H9 (cell line): Measurements from ENCODE around the gene RAB40B. TPM values are rescaled to one million over a fixed set of nuclear protein-coding genes. Genes with fewer than 3 reads are reported as not detected.

Experiments
- DNase-seq: peaks from one replicate; pipeline ENCODE4 v3.0.0-alpha.2; 2017
- H2AFZ ChIP-seq: one replicate; pipeline ENCODE4 v1.6.1; 2013; ENCODE audit warnings: mild to moderate bottlenecking, low read length, control low read depth, moderate library complexity
- H2AK5ac ChIP-seq: 2 replicates; pipeline ENCODE4 v1.6.1; 2013; ENCODE audit warnings: low read length, control low read depth, mixed read lengths; ENCODE audit not compliant: insufficient read length
- H2BK120ac ChIP-seq: one replicate; pipeline ENCODE4 v1.6.1; 2013; ENCODE audit warnings: low read depth, mild to moderate bottlenecking, low read length, control low read depth, inconsistent platforms; ENCODE audit not compliant: poor library complexity, severe bottlenecking
- H2BK12ac ChIP-seq: 2 replicates; pipeline ENCODE4 v1.6.1; 2013; ENCODE audit warnings: low read length, control low read depth, mixed read lengths, low read depth; ENCODE audit not compliant: insufficient read length
- H2BK15ac ChIP-seq: 2 replicates; pipeline ENCODE4 v1.6.1; 2013; ENCODE audit warnings: low read depth, low read length, control low read depth
- H2BK20ac ChIP-seq: one replicate; pipeline ENCODE4 v1.6.1; 2013; ENCODE audit warnings: low read depth, mild to moderate bottlenecking, low read length, control low read depth, inconsistent platforms; ENCODE audit not compliant: poor library complexity, severe bottlenecking
- H2BK5ac ChIP-seq: 2 replicates; pipeline ENCODE4 v1.6.1; 2013; ENCODE audit warnings: low read length, control low read depth, mixed read lengths; ENCODE audit not compliant: insufficient read length
- H3K14ac ChIP-seq: 2 replicates; pipeline ENCODE4 v1.6.1; 2013; ENCODE audit warnings: low read length, control low read depth; ENCODE audit not compliant: insufficient read depth
- H3K18ac ChIP-seq: 2 replicates; pipeline ENCODE4 v1.6.1; 2013; ENCODE audit warnings: low read depth, mild to moderate bottlenecking, mixed read lengths, low read length, control low read depth; ENCODE audit not compliant: insufficient read length
- H3K23ac ChIP-seq: 2 replicates; pipeline ENCODE4 v1.6.1; 2013; ENCODE audit warnings: low read length, control low read depth, mixed read lengths, low read depth; ENCODE audit not compliant: insufficient read length
- H3K23me2 ChIP-seq: 2 replicates; pipeline ENCODE4 v1.6.1; 2013; ENCODE audit warnings: low read depth, mild to moderate bottlenecking, mixed read lengths, low read length, control low read depth; ENCODE audit not compliant: insufficient read length, poor library complexity, severe bottlenecking
- H3K27ac ChIP-seq: 2 replicates; pipeline ENCODE4 v1.5.1; 2013; ENCODE audit warnings: low read length, control low read depth, mixed read lengths, low read depth; ENCODE audit not compliant: insufficient read length
- H3K27me3 ChIP-seq: 2 replicates; pipeline ENCODE4 v1.6.1; 2013; ENCODE audit warnings: low read length, control low read depth, inconsistent platforms; ENCODE audit not compliant: insufficient read depth
- H3K4ac ChIP-seq: 2 replicates; pipeline ENCODE4 v1.6.1; 2013; ENCODE audit warnings: low read depth, mild to moderate bottlenecking, control low read depth, inconsistent platforms, low read length, moderate library complexity
- H3K4me1 ChIP-seq: 2 replicates; pipeline ENCODE4 v1.6.1; 2013; ENCODE audit warnings: low read length, control low read depth, inconsistent platforms; ENCODE audit not compliant: insufficient read depth
- H3K4me2 ChIP-seq: 2 replicates; pipeline ENCODE4 v1.6.1; 2013; ENCODE audit warnings: low read length, control low read depth, mixed read lengths; ENCODE audit not compliant: insufficient read length, insufficient read depth
- H3K56ac ChIP-seq: 2 replicates; pipeline ENCODE4 v1.6.1; 2013; ENCODE audit warnings: low read depth, mild to moderate bottlenecking, mixed read lengths, low read length, control low read depth; ENCODE audit not compliant: insufficient read length
- H3K79me1 ChIP-seq: 2 replicates; pipeline ENCODE4 v1.6.1; 2013; ENCODE audit warnings: low read depth, mild to moderate bottlenecking, moderate library complexity, low read length, control low read depth, inconsistent platforms; ENCODE audit not compliant: insufficient read depth, poor library complexity, severe bottlenecking
- H3K79me2 ChIP-seq: 2 replicates; pipeline ENCODE4 v1.6.1; 2013; ENCODE audit warnings: low read length, control low read depth, inconsistent platforms; ENCODE audit not compliant: insufficient read depth
- H3K9ac ChIP-seq: 2 replicates; pipeline ENCODE4 v1.6.1; 2013; ENCODE audit warnings: low read length, control low read depth, mixed read lengths; ENCODE audit not compliant: insufficient read length; ENCODE audit errors: extremely low read depth
- H3K9me3 ChIP-seq: one replicate; pipeline ENCODE4 v1.6.1; 2013; ENCODE audit warnings: low read depth, low read length, inconsistent platforms; ENCODE audit not compliant: control insufficient read depth
- H3T11ph ChIP-seq: one replicate; pipeline ENCODE4 v1.6.1; 2013; ENCODE audit warnings: mild to moderate bottlenecking, low read length, control low read depth, inconsistent platforms
- H4K20me1 ChIP-seq: one replicate; pipeline ENCODE4 v1.6.1; 2013; ENCODE audit not compliant: control insufficient read depth, insufficient read length, insufficient read depth
- H4K5ac ChIP-seq: 2 replicates; pipeline ENCODE4 v1.6.1; 2013; ENCODE audit warnings: low read depth, mild to moderate bottlenecking, mixed read lengths, low read length, control low read depth; ENCODE audit not compliant: insufficient read length
- H4K8ac ChIP-seq: replicated peaks from 2 replicates; pipeline ENCODE4 v1.6.1; 2013; ENCODE audit warnings: low read length, control low read depth, mixed read lengths, low read depth; ENCODE audit not compliant: insufficient read length
- H4K91ac ChIP-seq: 2 replicates; pipeline ENCODE4 v1.6.1; 2013; ENCODE audit warnings: low read depth, mild to moderate bottlenecking, moderate library complexity, mixed read lengths, low read length, control low read depth; ENCODE audit not compliant: insufficient read length
- H3K27ac Mint-ChIP-seq, 3 experiments: 2 replicates in 2 of 3; 3 replicates in 1 of 3; pipeline ENCODE4 v1.8.0; 2020 to 2021; ENCODE audit warnings: mixed read lengths in 3 of 3, mild to moderate bottlenecking in 1 of 3, moderate library complexity in 1 of 3
- H3K27me3 Mint-ChIP-seq: 2 replicates; pipeline ENCODE4 v1.8.0; 2021; ENCODE audit warnings: low read depth, mild to moderate bottlenecking, moderate library complexity, mixed read lengths
- H3K36me3 Mint-ChIP-seq, 3 experiments: 2 replicates in 2 of 3; 3 replicates in 1 of 3; pipeline ENCODE4 v1.8.0; 2020 to 2021; ENCODE audit warnings: low read depth in 3 of 3, mixed read lengths in 3 of 3; ENCODE audit not compliant: insufficient read depth in 1 of 3
- H3K4me1 Mint-ChIP-seq, 2 experiments: 2 replicates each; pipeline ENCODE4 v1.8.0; 2020; ENCODE audit warnings: mixed read lengths in 2 of 2
- H3K4me3 Mint-ChIP-seq, 2 experiments: 2 replicates in 1 of 2; 3 replicates in 1 of 2; pipeline ENCODE4 v1.8.0; 2020 to 2021; ENCODE audit warnings: mild to moderate bottlenecking in 2 of 2, mixed read lengths in 2 of 2, moderate library complexity in 1 of 2
- H3K9me3 Mint-ChIP-seq, 2 experiments: 2 replicates in 1 of 2; 3 replicates in 1 of 2; pipeline ENCODE4 v1.8.0; 2020; ENCODE audit warnings: mild to moderate bottlenecking in 2 of 2, mixed read lengths in 2 of 2, moderate library complexity in 1 of 2
- CTCF ChIP-seq: fragments of 200-600 bp; sonication (generic); conservative IDR thresholded peaks from 3 replicates; pipeline ENCODE4 v1.8.0; 2021; ENCODE audit warnings: antibody characterized with exemption, mild to moderate bottlenecking
- WGBS: extraction: QIAGEN DNeasy Blood & Tissue Kit; methylation state at CpG from one replicate; pipeline ENCODE4 v1.1.7; 2013; ENCODE audit warnings: missing lambda C conversion rate, low lambda C conversion rate, mixed read lengths; ENCODE audit not compliant: insufficient read length; ENCODE audit errors: extremely low coverage; 5-methylcytosine and 5-hydroxymethylcytosine counted together
- total RNA-seq: library from RNA; stranded (reverse); gene quantifications from 2 replicates; pipeline ENCODE4 v1.2.1, GENCODE V29; 2021

The RAB40B gene
- total RNA-seq, 1 experiment from 2014 or later = 3.5 TPM

- no peak for TF ChIP-seq CTCF
- Mint-ChIP-seq H3K4me3 (no peak overlapping the region), H3K36me3 (peaks cover 0 to 3% (median 0%) of the 10 kb centered on the region in 3 experiments; a peak in 2 of 7 replicates), H3K27ac (no peak overlapping the region), H3K4me1 (no peaks in the 10 kb centered on the region), H3K27me3 (no peaks in the 10 kb centered on the region; the same call in none of the 2 replicates), H3K9me3 (peaks cover 10 to 12% of the 10 kb centered on the region in 2 experiments)
- no peak for DNase-seq
- Histone ChIP-seq H3K4me1 (no peaks in the 10 kb centered on the region), H3K14ac (no peak overlapping the region), H2BK15ac (no peak overlapping the region), H2BK120ac (no peak overlapping the region), H3K23ac (no peak overlapping the region), H2BK12ac (no peak overlapping the region), H2BK5ac (no peak overlapping the region), H3K9me3 (no peaks in the 10 kb centered on the region), H2AK5ac (no peak overlapping the region), H3K18ac (no peak overlapping the region), H2AFZ (no peak overlapping the region), H4K91ac (no peak overlapping the region), H4K8ac (no peak overlapping the region), H3K9ac (no peak overlapping the region), H3K27me3 (no peaks in the 10 kb centered on the region), H3K79me2 (no peaks in the 10 kb centered on the region; the same call in 1 of the 2 replicates), H2BK20ac (no peak overlapping the region), H4K5ac (no peak overlapping the region), H3K4ac (no peak overlapping the region), H3K56ac (no peak overlapping the region), H3K23me2 (no peaks in the 10 kb centered on the region), H3K27ac (no peak overlapping the region), H3K4me2 (no peak overlapping the region), H4K20me1 (no peaks in the 10 kb centered on the region), H3T11ph (no peak overlapping the region), H3K79me1 (no peaks in the 10 kb centered on the region)
- WGBS = no CpG with 5 or more reads among the region's 3 CpGs
These were observed 17.0 kb downstream of the RAB40B start for GRCh38 chr17:82681547-82681946.
